Caki2 (cell line): ENCODE measurements around the gene MYH10. TPM values are rescaled to one million over a fixed set of nuclear protein-coding genes. Genes with fewer than 3 reads are reported as not detected.

Source experiments
- DNase-seq: peaks from one replicate; pipeline ENCODE4 v3.0.0-alpha.2; 2015; ENCODE audit warnings: low read depth
- in situ Hi-C: cut with HindIII; loops from 2 replicates; pipeline ENCODE4 v1.10.0; 2016; ENCODE audit warnings: low sequenced_read_pairs, low pct_unique_long_range_greater_than_20kb, mixed read lengths
- total RNA-seq: library from RNA; depleted of rRNA; stranded (reverse); fragments of >200 nt; shearing (Covaris generic); gene quantifications from 2 replicates; pipeline ENCODE4 v1.2.3, GENCODE V29; 2014; ENCODE audit warnings: low replicate concordance; rRNA removed

The MYH10 gene
- total RNA-seq, 1 experiment from 2014 or later, result 4.3 TPM

- in situ Hi-C loops, result no loop called here
- no peak for DNase-seq
Observed at GRCh38 chr17:8444494-8444893, 186.0 kb downstream of the MYH10 start.

- in situ Hi-C loops, result no loop called here
- no peak for DNase-seq
Observed at GRCh38 chr17:8443756-8444155, 186.8 kb downstream of the MYH10 start.

GRCh38 chr17:8442310-8442709 is 188.2 kb downstream of the MYH10 start:
- no peak for DNase-seq
- in situ Hi-C loops, result no loop called here

DNA sequence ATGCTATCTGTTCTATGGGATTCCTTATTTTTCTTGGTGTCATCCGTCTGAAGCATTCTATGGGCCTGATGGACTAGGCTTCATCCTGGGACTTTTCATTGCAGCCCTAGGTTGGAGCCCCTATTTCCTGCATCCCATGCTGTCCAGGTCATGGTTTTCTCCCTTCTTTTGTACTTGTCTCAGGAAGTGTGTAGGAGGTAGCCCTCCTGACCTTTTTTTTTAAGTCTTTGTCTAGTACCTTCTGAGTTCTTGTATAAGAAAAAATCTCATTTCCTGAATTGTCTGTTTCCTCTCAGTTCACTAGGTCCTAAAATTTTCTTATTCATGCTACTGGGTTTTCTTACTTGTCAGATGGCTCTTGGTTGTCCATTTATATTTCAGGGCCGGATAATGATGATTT is 188.8 kb downstream of the MYH10 start:
- no peak for DNase-seq
- in situ Hi-C loops, result no loop called here

DNA sequence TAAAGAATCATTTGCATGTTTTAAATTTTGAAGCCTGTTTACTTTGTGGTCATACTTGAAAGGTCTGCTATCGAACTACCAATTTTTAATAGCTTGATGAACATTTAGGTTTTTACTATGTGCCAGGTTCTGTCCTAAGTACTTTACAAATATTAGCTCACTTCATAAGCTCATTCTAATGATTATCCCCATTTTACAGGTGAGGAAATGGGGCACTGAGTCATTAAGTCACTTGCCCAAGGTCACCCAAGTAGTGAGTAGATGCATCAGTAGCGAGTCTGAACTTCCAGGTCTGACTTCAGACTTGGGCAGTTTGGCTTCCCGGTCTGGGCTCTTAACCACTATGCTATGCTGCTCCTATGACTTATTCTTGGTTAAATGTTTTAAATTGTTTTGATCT is 190.8 kb downstream of the MYH10 start:
- in situ Hi-C loops, result no loop called here
- no peak for DNase-seq

DNA sequence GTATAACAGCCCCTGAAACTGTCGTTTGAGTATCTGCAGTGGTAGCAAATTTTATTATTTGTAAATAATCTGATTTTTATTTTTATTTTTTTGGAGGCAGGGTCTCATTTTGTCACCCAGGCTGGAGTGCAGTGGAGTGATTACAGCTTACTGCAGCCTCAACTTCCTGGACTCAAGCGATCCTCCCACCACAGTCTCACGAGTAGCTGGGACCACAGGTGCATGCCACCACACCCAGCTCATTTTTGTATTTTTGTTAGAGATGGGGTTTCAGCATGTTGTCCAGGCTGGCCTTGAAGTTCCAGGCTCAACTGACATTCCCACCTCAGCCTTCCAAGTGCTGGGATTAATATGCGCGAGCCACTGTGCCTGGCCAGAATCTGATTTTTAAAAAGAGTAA is 192.1 kb downstream of the MYH10 start:
- no peak for DNase-seq
- in situ Hi-C loops, result no loop called here

GRCh38 chr17:8436844-8437171 is 193.7 kb downstream of the MYH10 start:
- in situ Hi-C loops, result no loop called here
- DNase-seq, result no peak

DNA sequence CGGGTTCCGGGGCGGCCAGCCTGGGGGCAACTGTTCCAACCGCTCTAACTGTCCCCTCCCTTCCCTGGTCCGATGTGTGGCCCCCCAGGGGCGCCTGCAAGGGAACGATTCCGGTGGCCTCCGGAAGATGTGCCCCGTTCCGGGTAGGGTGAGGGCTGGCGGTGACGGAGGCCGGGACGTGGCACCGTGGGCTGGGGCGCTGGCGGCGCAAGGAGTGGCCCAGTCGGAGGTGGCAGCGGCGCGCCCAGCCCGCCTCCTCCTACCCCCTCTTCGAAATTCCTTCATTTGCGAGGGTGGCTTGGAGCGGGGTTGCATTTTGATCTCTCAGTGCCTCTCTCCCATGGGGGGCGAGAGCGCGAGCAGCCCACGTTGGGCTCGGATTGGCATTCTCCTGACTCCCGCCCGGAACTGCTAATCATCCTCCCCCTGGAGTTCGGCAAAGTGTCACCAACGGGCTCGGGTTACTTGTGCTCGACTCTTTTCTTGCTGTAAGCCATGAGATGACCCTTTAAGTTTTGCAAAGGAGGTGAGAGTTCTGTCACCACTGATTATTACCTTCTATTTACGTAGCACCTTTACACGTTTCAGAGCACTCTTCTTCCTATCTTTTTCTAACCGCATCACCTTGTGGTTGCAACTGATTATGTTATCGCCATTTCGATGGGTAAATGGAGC is 194.2 kb downstream of the MYH10 start:
- in situ Hi-C loops, result no loop called here
- peak; percentile 68 for DNase-seq

- in situ Hi-C loops, result no loop called here
- peak; percentile 86 for DNase-seq
Observed at GRCh38 chr17:8435245-8436168, 195.0 kb downstream of the MYH10 start, which contains the start of gene NDEL1. Gene NDEL1 (plus strand): TSS chr17:8435884. CDS start chr17:8444272, 8,388 bp downstream.

- in situ Hi-C loops, result no loop called here
- DNase-seq, result no peak
Observed at GRCh38 chr17:8430966-8431365, 199.6 kb downstream of the MYH10 start.

DNA sequence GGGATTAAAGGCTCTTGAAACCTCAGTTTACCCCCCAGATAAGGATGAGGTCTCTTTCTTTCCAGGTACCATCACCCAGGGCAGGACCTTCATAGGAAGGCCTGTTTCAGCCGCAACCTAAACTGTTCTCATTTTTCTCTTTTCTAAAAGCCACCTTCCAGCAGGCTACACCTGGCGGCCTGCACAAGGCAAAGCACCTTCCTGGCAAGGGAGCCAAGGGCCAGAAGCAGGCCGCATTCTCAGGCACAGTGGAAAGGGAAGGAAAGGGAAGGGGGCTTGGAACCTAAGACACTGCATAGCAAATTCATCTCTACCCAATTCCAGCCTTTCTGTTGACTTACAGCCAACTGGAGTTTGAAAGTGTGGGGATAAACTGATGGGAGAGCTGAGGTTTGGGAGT is 203.7 kb downstream of the MYH10 start:
- in situ Hi-C loops, result no loop called here
- DNase-seq, result no peak

GRCh38 chr17:8426094-8426720 is 204.3 kb downstream of the MYH10 start:
- in situ Hi-C loops, result no loop called here

More at GRCh38 chr17:8426094-8426720, 204.3 kb downstream of the MYH10 start:
- DNase-seq, result no peak

Other genes with a start within 250 kb of the MYH10 start
- gene RPL26, start 247.5 kb downstream of the MYH10 start, total RNA-seq, result 2,280 and 2,521 TPM in 2 replicates
- gene RNF222, start 232.9 kb downstream of the MYH10 start, total RNA-seq, result not detected in 2 replicates
- 29.1 and 46.7 TPM in 2 replicates for gene NDEL1, start 194.8 kb downstream of the MYH10 start, total RNA-seq
- not detected in 2 replicates for gene CCDC42, start 114.1 kb upstream of the MYH10 start, total RNA-seq
- gene SPDYE4, start 127.8 kb upstream of the MYH10 start, total RNA-seq, result not detected in 2 replicates
- not detected in 2 replicates for gene MFSD6L, start 168.6 kb upstream of the MYH10 start, total RNA-seq
- gene PIK3R6, start 236.9 kb upstream of the MYH10 start, total RNA-seq, result not detected in 2 replicates